ENCODE results near the gene PXMP4. TPM values are rescaled to one million over a fixed set of nuclear protein-coding genes. Genes with fewer than 3 reads are reported as not detected.

The PXMP4 gene
- total RNA-seq, 1 experiment from 2014 or later = 5.7 TPM

GRCh38 chr20:33744181-33744580, 24.1 kb upstream of the PXMP4 start:
- Mint-ChIP-seq H3K4me3 (no peak overlapping the region), H3K27ac (0 out of 7 replicates have a peak overlapping the region, but pooled peaks of 1 of the 3 experiments have one; percentile 17), H3K9me3 (peaks cover 0 to 3% of the 10 kb centered on the region in 2 experiments; a peak in 2 of 5 replicates), H3K36me3 (ENCODE audit: insufficient read depth in 1 of 3, low read depth in 3 of 3) (peaks cover 4 to 26% (median 8%) of the 10 kb centered on the region in 3 experiments; a peak in 4 of 7 replicates), H3K27me3 (ENCODE audit: low read depth) (no peaks in the 10 kb centered on the region), H3K4me1 (peaks cover 2 to 6% of the 10 kb centered on the region in 2 experiments; a peak in 3 of 4 replicates)
- no peak overlapping the region for H2BK12ac ChIP-seq (ENCODE audit: insufficient read length, low read depth, low read length)
- H3K4me1 ChIP-seq (ENCODE audit: insufficient read depth, low read length) = no peaks in the 10 kb centered on the region
- no peak overlapping the region for H3K23ac ChIP-seq (ENCODE audit: insufficient read length, low read depth, low read length)
- no peak overlapping the region for H2BK15ac ChIP-seq (ENCODE audit: low read depth, low read length)
- H3K27me3 ChIP-seq (ENCODE audit: insufficient read depth, low read length) = no peaks in the 10 kb centered on the region
- no peaks in the 10 kb centered on the region for H4K20me1 ChIP-seq (ENCODE audit: control insufficient read depth, insufficient read depth, insufficient read length)
- no peak overlapping the region for H2BK120ac ChIP-seq (ENCODE audit: low read depth, low read length, poor library complexity, severe bottlenecking)
- no peaks in the 10 kb centered on the region for H3K79me1 ChIP-seq (ENCODE audit: insufficient read depth, low read depth, low read length, poor library complexity, severe bottlenecking)
- no peak overlapping the region for H3K4me2 ChIP-seq (ENCODE audit: insufficient read depth, insufficient read length, low read length)
- H2AK5ac ChIP-seq (ENCODE audit: insufficient read length, low read length) = no peak overlapping the region
- no peak overlapping the region for H2BK5ac ChIP-seq (ENCODE audit: insufficient read length, low read length)
- H3K56ac ChIP-seq (ENCODE audit: insufficient read length, low read depth, low read length) = no peak overlapping the region
- no peaks in the 10 kb centered on the region for H3K9me3 ChIP-seq (ENCODE audit: control insufficient read depth, low read depth, low read length)
- H3K14ac ChIP-seq (ENCODE audit: insufficient read depth, low read length) = no peak overlapping the region
- no peak overlapping the region for H3K27ac ChIP-seq (ENCODE audit: insufficient read length, low read depth, low read length)
- H4K5ac ChIP-seq (ENCODE audit: insufficient read length, low read depth, low read length) = no peak overlapping the region
- DNase-seq = no peak
- H4K91ac ChIP-seq (ENCODE audit: insufficient read length, low read depth, low read length) = no peak overlapping the region
- no peak overlapping the region for H3T11ph ChIP-seq (ENCODE audit: low read length)
- H3K9ac ChIP-seq (ENCODE audit: extremely low read depth, insufficient read length, low read length) = no peak overlapping the region
- no peaks in the 10 kb centered on the region for H3K23me2 ChIP-seq (ENCODE audit: insufficient read length, low read depth, low read length, poor library complexity, severe bottlenecking)
- H2BK20ac ChIP-seq (ENCODE audit: low read depth, low read length, poor library complexity, severe bottlenecking) = no peak overlapping the region
- H2AFZ ChIP-seq (ENCODE audit: low read length) = no peak overlapping the region
- WGBS (ENCODE audit: extremely low coverage, insufficient read length, low lambda C conversion rate) = no CpG with 5 or more reads among the region's 3 CpGs
- H3K18ac ChIP-seq (ENCODE audit: insufficient read length, low read depth, low read length) = no peak overlapping the region
- no peak for TF ChIP-seq CTCF (conservative IDR thresholded peaks at IDR 0.05)
- H3K79me2 ChIP-seq (ENCODE audit: insufficient read depth, low read length) = no peaks in the 10 kb centered on the region; the same call in 1 of the 2 replicates
- no peak overlapping the region for H4K8ac ChIP-seq (replicated peaks; ENCODE audit: insufficient read length, low read depth, low read length)
- H3K4ac ChIP-seq (ENCODE audit: low read depth, low read length) = no peak overlapping the region
